Keratinocyte (primary cell): Measurements from ENCODE around the gene IL1RAPL1. TPM values are rescaled to one million over a fixed set of nuclear protein-coding genes. Genes with fewer than 3 reads are reported as not detected.

Experiments used
- DNase-seq: peaks from one replicate; pipeline ENCODE4 v3.0.0-alpha.2; 2011; ENCODE audit warnings: low read depth, missing footprints, low spot score
- FAIRE-seq: peaks from 2 replicates; lab custom pipeline; 2011; peaks lifted over from hg19 to GRCh38; lab: Jason Lieb, UNC
- H2AFZ ChIP-seq: 2 replicates; pipeline ENCODE4 v1.6.0; 2012; ENCODE audit warnings: low read length, control low read depth, inconsistent platforms; ENCODE audit not compliant: control insufficient read depth
- H3K27ac ChIP-seq: 2 replicates; pipeline ENCODE4 v1.5.1; 2011; ENCODE audit warnings: low read length; ENCODE audit not compliant: control insufficient read depth, insufficient read depth
- H3K27me3 ChIP-seq: 3 replicates; pipeline ENCODE4 v1.6.0; 2011; ENCODE audit warnings: low read length; ENCODE audit not compliant: control insufficient read depth, insufficient read depth; ENCODE audit errors: extremely low read depth
- H3K36me3 ChIP-seq, 2 experiments: 2 replicates in 1 of 2; 3 replicates in 1 of 2; pipeline ENCODE4 v1.5.1; 2011; ENCODE audit warnings: low read length in 2 of 2, mild to moderate bottlenecking in 1 of 2; ENCODE audit not compliant: control insufficient read depth in 2 of 2, insufficient read depth in 2 of 2; ENCODE audit errors: extremely low read depth in 1 of 2
- H3K4me1 ChIP-seq: 3 replicates; pipeline ENCODE4 v1.5.1; 2011; ENCODE audit warnings: low read length; ENCODE audit not compliant: control insufficient read depth, insufficient read depth; ENCODE audit errors: extremely low read depth
- H3K4me2 ChIP-seq: 3 replicates; pipeline ENCODE4 v1.6.0; 2011; ENCODE audit warnings: low read depth, low read length; ENCODE audit not compliant: control insufficient read depth, insufficient read depth; ENCODE audit errors: extremely low read depth
- H3K4me3 ChIP-seq, 3 experiments: fragments of 200-600 bp in 1 of 3; sonication (generic) in 1 of 3; 2 replicates in 2 of 3; 3 replicates in 1 of 3; pipeline ENCODE4 v1.5.1; 2011 to 2016; ENCODE audit warnings: low read length in 3 of 3, mild to moderate bottlenecking in 3 of 3, control low read depth in 2 of 3, inconsistent platforms in 1 of 3, low read depth in 1 of 3, mixed read lengths in 1 of 3, mixed run types in 1 of 3, moderate library complexity in 1 of 3; ENCODE audit not compliant: control insufficient read depth in 2 of 3, insufficient read depth in 2 of 3; ENCODE audit errors: extremely low read depth in 1 of 3
- H3K79me2 ChIP-seq: 2 replicates; pipeline ENCODE4 v1.6.0; 2012; ENCODE audit warnings: low read length; ENCODE audit not compliant: control insufficient read depth, insufficient read depth
- H3K9ac ChIP-seq: 3 replicates; pipeline ENCODE4 v1.6.0; 2011; ENCODE audit warnings: low read length; ENCODE audit not compliant: control insufficient read depth, insufficient read depth; ENCODE audit errors: extremely low read depth
- H3K9me1 ChIP-seq: 3 replicates; pipeline ENCODE4 v1.6.0; 2011; ENCODE audit warnings: low read length; ENCODE audit not compliant: control insufficient read depth, insufficient read depth; ENCODE audit errors: extremely low read depth
- H3K9me3 ChIP-seq: 2 replicates; pipeline ENCODE4 v1.5.1; 2012; ENCODE audit warnings: low read depth, low read length; ENCODE audit not compliant: control insufficient read depth
- H4K20me1 ChIP-seq: 3 replicates; pipeline ENCODE4 v1.6.0; 2011; ENCODE audit warnings: low read length; ENCODE audit not compliant: control insufficient read depth, insufficient read depth; ENCODE audit errors: extremely low read depth
- EZH2 ChIP-seq: IDR thresholded peaks from one replicate; pipeline ENCODE4 v1.6.1; 2012; ENCODE audit warnings: inconsistent platforms, mild to moderate bottlenecking, low read length, moderate library complexity
- dilution Hi-C: fragments of 300-500 bp; cut with MboI; formaldehyde crosslinking; loops from one replicate; pipeline ENCODE4 v1.7.0; 2020; ENCODE audit warnings: low sequenced_read_pairs; ENCODE audit not compliant: extremely low pct_ligation_motif_present
- polyA plus RNA-seq, 5 experiments: library from polyadenylated mRNA; depleted of rRNA in 3 of 5; stranded (reverse) in 3 of 5; stranded (forward) in 1 of 5; unstranded in 1 of 5; fragments of >200 nt; gene quantifications; 1 replicate in 1 of 5; 2 replicates in 3 of 5; 3 replicates in 1 of 5; pipeline versions ENCODE4 v1.2.1 to v1.2.3, GENCODE V29; 2011 to 2012; ENCODE audit warnings: missing spikeins in 2 of 5, low read depth in 1 of 5, low replicate concordance in 1 of 5
- TF ChIP-seq, protein P1 (sequence below), 3 experiments: IDR thresholded peaks in 1 of 3; conservative IDR thresholded peaks in 1 of 3; optimal IDR thresholded peaks in 1 of 3; 2 replicates in 2 of 3; 3 replicates in 1 of 3; pipeline versions ENCODE3 to v1.5.1; 2011; ENCODE audit warnings: low read length in 3 of 3, mild to moderate bottlenecking in 3 of 3, moderate library complexity in 2 of 3, control low read depth in 1 of 3, inconsistent platforms in 1 of 3; ENCODE audit not compliant: insufficient read depth in 2 of 3; ENCODE audit errors: extremely low read depth in 1 of 3

Gene IL1RAPL1
- polyA plus RNA-seq, 1 donor (not counting 4 experiments of a cell fraction or from before 2014, with no cell fraction given) = 2.8 TPM

DNA sequence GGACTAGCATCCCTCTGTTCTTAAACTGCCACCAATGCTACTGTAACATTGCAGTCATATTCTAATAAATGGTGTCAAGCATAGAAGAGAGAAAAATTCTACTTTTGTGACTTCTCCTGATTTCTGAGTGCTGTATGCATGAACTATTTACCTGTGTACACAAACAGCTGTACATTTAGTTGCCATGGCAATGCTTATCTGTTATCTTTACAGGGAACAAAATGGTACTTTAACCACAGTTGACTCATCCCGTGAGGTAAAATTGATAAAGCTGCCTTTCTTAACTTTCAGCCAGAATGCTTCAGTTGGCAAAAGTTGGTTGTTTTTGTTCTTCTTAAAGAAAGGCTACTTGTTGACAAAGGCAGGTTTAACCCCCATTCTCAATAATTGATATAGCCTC lies 1040.6 kb downstream of the IL1RAPL1 start:
- Histone ChIP-seq H3K36me3 (no peaks in the 10 kb centered on the region), H3K9me3 (no peaks in the 10 kb centered on the region), H2AFZ (no peak overlapping the region), H3K27ac (no peak overlapping the region), H3K4me2 (no peak overlapping the region), H3K4me1 (no peaks in the 10 kb centered on the region), H3K4me3 (no peak overlapping the region), H3K79me2 (no peaks in the 10 kb centered on the region), H3K9ac (no peak overlapping the region), H3K27me3 (no peaks in the 10 kb centered on the region), H4K20me1 (no peaks in the 10 kb centered on the region), H3K9me1 (no peaks in the 10 kb centered on the region)
- FAIRE-seq (no peak), DNase-seq (no peak)
- dilution Hi-C loops = no loop called here
- TF ChIP-seq, protein P1, sequence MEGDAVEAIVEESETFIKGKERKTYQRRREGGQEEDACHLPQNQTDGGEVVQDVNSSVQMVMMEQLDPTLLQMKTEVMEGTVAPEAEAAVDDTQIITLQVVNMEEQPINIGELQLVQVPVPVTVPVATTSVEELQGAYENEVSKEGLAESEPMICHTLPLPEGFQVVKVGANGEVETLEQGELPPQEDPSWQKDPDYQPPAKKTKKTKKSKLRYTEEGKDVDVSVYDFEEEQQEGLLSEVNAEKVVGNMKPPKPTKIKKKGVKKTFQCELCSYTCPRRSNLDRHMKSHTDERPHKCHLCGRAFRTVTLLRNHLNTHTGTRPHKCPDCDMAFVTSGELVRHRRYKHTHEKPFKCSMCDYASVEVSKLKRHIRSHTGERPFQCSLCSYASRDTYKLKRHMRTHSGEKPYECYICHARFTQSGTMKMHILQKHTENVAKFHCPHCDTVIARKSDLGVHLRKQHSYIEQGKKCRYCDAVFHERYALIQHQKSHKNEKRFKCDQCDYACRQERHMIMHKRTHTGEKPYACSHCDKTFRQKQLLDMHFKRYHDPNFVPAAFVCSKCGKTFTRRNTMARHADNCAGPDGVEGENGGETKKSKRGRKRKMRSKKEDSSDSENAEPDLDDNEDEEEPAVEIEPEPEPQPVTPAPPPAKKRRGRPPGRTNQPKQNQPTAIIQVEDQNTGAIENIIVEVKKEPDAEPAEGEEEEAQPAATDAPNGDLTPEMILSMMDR (optimal IDR thresholded peaks at IDR 0.05 in 1 of 3, IDR thresholded peaks at IDR 0.05 in 1 of 3, conservative IDR thresholded peaks at IDR 0.05 in 1 of 3; ENCODE audit: extremely low read depth in 1 of 3, insufficient read depth in 2 of 3, low read length in 3 of 3) = no peak
- no peak for TF ChIP-seq EZH2

DNA sequence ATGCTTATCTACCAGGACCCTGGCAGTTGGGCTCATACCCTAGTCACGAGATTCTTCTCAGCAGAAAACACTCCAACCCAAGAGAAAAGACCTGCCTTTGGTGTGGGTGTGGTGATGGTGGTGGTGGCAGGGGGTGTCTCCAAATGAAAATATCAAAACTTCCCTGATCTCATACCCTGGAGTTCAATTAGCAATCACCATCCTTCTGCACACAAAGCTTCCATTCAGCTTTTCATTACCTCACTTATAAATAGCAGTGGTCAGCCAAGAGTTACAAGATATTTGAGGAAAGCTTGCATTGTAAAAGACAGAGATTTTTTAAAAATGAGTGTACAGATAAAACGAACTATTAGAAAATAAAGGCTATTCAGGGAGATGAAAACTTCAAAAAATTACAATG lies 1047.3 kb downstream of the IL1RAPL1 start:
- H3K27me3 ChIP-seq = peaks cover 2% of the 10 kb centered on the region
- H3K4me1 ChIP-seq = no peaks in the 10 kb centered on the region
- no peak overlapping the region for H3K9ac ChIP-seq
- no peaks in the 10 kb centered on the region for H3K9me1 ChIP-seq
- no peaks in the 10 kb centered on the region for H4K20me1 ChIP-seq
- no peaks in the 10 kb centered on the region for H3K36me3 ChIP-seq
- TF ChIP-seq, protein P1 (optimal IDR thresholded peaks at IDR 0.05 in 1 of 3, IDR thresholded peaks at IDR 0.05 in 1 of 3, conservative IDR thresholded peaks at IDR 0.05 in 1 of 3; ENCODE audit: extremely low read depth in 1 of 3, insufficient read depth in 2 of 3, low read length in 3 of 3) = no peak
- TF ChIP-seq EZH2 = no peak
- H3K27ac ChIP-seq = no peak overlapping the region
- no peaks in the 10 kb centered on the region for H3K9me3 ChIP-seq
- dilution Hi-C loops = no loop called here
- H3K4me2 ChIP-seq = no peak overlapping the region
- FAIRE-seq (no peak), DNase-seq (no peak)
- no peaks in the 10 kb centered on the region for H3K79me2 ChIP-seq
- H3K4me3 ChIP-seq = no peak overlapping the region
- H2AFZ ChIP-seq = no peak overlapping the region
